ENCODE data around the gene TRIM67. TPM values are rescaled to one million over a fixed set of nuclear protein-coding genes. Genes with fewer than 3 reads are reported as not detected.
A peak's percentile ranks its signal among the peaks of the same experiment; 100 is the strongest.

TRIM67 gene
- total RNA-seq, 1 experiment from 2014 or later, result not detected

DNA sequence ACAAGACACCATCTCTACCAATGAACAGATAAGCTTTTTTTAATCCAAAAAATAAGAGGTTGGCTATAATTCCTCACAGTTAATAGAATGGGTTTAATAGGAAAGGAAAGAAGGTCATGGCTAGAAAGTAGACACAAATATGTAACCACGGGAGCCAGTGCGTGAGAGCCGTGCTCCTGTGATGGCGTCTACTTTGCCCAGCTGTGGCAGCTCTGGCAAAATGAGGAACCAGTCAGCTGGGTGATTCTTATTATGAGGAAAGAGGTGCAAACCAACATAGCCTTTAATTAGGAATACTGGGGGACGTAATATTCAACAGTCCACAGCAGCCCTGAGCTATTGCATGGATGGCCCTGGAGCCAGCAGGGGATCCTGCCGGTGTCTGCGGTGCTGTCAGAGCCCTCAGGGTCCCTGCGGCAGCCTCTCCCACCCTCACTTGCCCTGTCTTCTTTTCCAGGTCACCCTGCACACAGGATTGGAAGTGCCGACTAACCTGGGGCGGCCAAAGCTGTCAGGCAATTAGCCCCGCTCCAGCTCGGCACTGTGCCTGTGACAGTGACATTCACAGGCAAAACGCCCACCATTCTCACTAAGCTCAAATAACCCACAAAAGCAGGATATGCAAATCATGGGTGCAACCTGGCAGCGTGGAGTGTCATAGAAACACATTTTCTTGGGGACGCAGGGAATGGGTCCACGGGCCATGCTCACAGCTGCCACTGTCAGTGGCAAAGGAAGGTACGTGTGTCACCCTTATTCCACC lies 53.2 kb downstream of the TRIM67 start:
- H3K9me3 ChIP-seq (ENCODE audit: low read length), result no peaks in the 10 kb centered on the region
- H3K4me1 ChIP-seq (ENCODE audit: insufficient read depth, low read length), result 0 out of 2 replicates have a peak, but pooled peaks cover 6% of the 10 kb centered on the region
- H2AFZ ChIP-seq (ENCODE audit: low read length), result no peak overlapping the region
- ATAC-seq, result no peak
- H3K9me2 ChIP-seq (replicated peaks; ENCODE audit: low read length), result no peaks in the 10 kb centered on the region
- H4K20me1 ChIP-seq (ENCODE audit: low read length), result no peaks in the 10 kb centered on the region
- intact Hi-C loops (cut with micrococcal nuclease), result no loop called here
- ChIA-PET POLR2A (ENCODE audit: unreplicated experiment) (no interaction called here), CTCF (no interaction called here)
- no peak overlapping the region for H3K4me2 ChIP-seq (ENCODE audit: low read length)
- H3K4me3 ChIP-seq (ENCODE audit: low read length), result no peak overlapping the region
- H3K27ac ChIP-seq (ENCODE audit: low read length), result no peak overlapping the region
- H3K79me2 ChIP-seq (ENCODE audit: low read length), result no peaks in the 10 kb centered on the region
- no peaks in the 10 kb centered on the region for H3K36me3 ChIP-seq (ENCODE audit: low read depth, low read length)
- DNase-seq, result no peak
- H3F3A ChIP-seq (ENCODE audit: low read length, unreplicated experiment), result no peaks in the 10 kb centered on the region
- TF ChIP-seq EZH2phosphoT487 (IDR thresholded peaks at IDR 0.05; ENCODE audit: borderline replicate concordance, low read length) (no peak), EZH2 (IDR thresholded peaks at IDR 0.05; ENCODE audit: low read length, unreplicated experiment) (no peak), CTCF (conservative IDR thresholded peaks at IDR 0.05; ENCODE audit: low read depth, low read length) (no peak)
- H3K27me3 ChIP-seq (ENCODE audit: low read length), result peaks cover 8% of the 10 kb centered on the region; the same call in 1 of the 2 replicates
- BruUV-seq (replicated peaks), result no TSS peak
- no peak overlapping the region for H3K9ac ChIP-seq (ENCODE audit: low read length)

- peaks cover 8% of the 10 kb centered on the region; the same call in 1 of the 2 replicates for H3K27me3 ChIP-seq (ENCODE audit: low read length)
- ATAC-seq (no peak), DNase-seq (no peak)
- TF ChIP-seq EZH2phosphoT487 (IDR thresholded peaks at IDR 0.05; ENCODE audit: borderline replicate concordance, low read length) (no peak), CTCF (conservative IDR thresholded peaks at IDR 0.05; ENCODE audit: low read depth, low read length) (no peak), EZH2 (IDR thresholded peaks at IDR 0.05; ENCODE audit: low read length, unreplicated experiment) (no peak)
- H3K4me2 ChIP-seq (ENCODE audit: low read length), result no peak overlapping the region
- no peaks in the 10 kb centered on the region for H3K9me2 ChIP-seq (replicated peaks; ENCODE audit: low read length)
- H3K4me1 ChIP-seq (ENCODE audit: insufficient read depth, low read length), result 0 out of 2 replicates have a peak, but pooled peaks cover 6% of the 10 kb centered on the region
- H4K20me1 ChIP-seq (ENCODE audit: low read length), result no peaks in the 10 kb centered on the region
- BruUV-seq (replicated peaks), result no TSS peak
- H3F3A ChIP-seq (ENCODE audit: low read length, unreplicated experiment), result no peaks in the 10 kb centered on the region
- H3K9me3 ChIP-seq (ENCODE audit: low read length), result no peaks in the 10 kb centered on the region
- H3K4me3 ChIP-seq (ENCODE audit: low read length), result no peak overlapping the region
- H3K36me3 ChIP-seq (ENCODE audit: low read depth, low read length), result no peaks in the 10 kb centered on the region
- H2AFZ ChIP-seq (ENCODE audit: low read length), result peak overlapping the region; percentile 55; the same call in 1 of the 2 replicates
- CTCF ChIA-PET, result no interaction called here
- H3K27ac ChIP-seq (ENCODE audit: low read length), result no peak overlapping the region
- H3K79me2 ChIP-seq (ENCODE audit: low read length), result no peaks in the 10 kb centered on the region
- POLR2A ChIA-PET (ENCODE audit: unreplicated experiment), result no interaction called here
- no peak overlapping the region for H3K9ac ChIP-seq (ENCODE audit: low read length)
- intact Hi-C loops (cut with micrococcal nuclease), result no loop called here
These were observed 54.0 kb downstream of the TRIM67 start for GRCh38 chr1:231215681-231216385.
